ENCODE data around the gene ELOA.

Gene ELOA

GRCh38 chr1:23745515-23745914, 2.2 kb downstream of the ELOA start:
- Histone ChIP-seq H3K4me2 (ENCODE audit: low read length) (peak overlapping the region; percentile 92), H2AFZ (no peak overlapping the region), H3K4me1 (peaks cover 18% of the 10 kb centered on the region), H3K79me2 (peaks cover 11% of the 10 kb centered on the region), H3K36me3 (ENCODE audit: control insufficient read depth, insufficient read depth, low read length) (no peaks in the 10 kb centered on the region), H3K9ac (no peak overlapping the region), H3K27ac (no peak overlapping the region), H3K4me3 (ENCODE audit: low read depth, low read length) (peak overlapping the region; percentile 76), H3K27me3 (ENCODE audit: control insufficient read depth, insufficient read depth, low read length) (no peaks in the 10 kb centered on the region), H3K9me3 (ENCODE audit: control insufficient read depth, low read length) (no peaks in the 10 kb centered on the region)
- TF ChIP-seq, protein P1, sequence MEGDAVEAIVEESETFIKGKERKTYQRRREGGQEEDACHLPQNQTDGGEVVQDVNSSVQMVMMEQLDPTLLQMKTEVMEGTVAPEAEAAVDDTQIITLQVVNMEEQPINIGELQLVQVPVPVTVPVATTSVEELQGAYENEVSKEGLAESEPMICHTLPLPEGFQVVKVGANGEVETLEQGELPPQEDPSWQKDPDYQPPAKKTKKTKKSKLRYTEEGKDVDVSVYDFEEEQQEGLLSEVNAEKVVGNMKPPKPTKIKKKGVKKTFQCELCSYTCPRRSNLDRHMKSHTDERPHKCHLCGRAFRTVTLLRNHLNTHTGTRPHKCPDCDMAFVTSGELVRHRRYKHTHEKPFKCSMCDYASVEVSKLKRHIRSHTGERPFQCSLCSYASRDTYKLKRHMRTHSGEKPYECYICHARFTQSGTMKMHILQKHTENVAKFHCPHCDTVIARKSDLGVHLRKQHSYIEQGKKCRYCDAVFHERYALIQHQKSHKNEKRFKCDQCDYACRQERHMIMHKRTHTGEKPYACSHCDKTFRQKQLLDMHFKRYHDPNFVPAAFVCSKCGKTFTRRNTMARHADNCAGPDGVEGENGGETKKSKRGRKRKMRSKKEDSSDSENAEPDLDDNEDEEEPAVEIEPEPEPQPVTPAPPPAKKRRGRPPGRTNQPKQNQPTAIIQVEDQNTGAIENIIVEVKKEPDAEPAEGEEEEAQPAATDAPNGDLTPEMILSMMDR (IDR thresholded peaks at IDR 0.05) = peak; percentile 13

DNA sequence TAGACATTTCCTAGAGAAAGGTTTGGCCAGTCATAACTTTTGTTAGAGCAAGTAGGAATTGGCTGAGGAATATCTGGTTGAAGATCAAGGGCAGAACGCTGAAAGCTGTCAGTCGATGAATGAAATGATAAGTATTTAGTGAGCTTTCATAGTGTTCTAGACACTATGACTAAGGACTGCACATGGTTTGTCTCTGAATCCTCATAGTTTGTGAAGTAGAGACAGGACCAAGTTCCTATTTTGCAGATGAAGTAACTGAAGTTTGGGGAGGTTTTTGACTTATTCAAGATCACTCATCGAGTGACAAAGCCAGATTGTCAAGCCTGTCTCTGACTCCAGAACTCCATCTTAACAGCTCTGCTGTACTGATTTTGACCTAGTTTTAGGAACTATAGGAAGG, 4.7 kb downstream of the ELOA start:
- no peak overlapping the region for H3K9ac ChIP-seq
- H3K4me1 ChIP-seq = peaks cover 11% of the 10 kb centered on the region
- no peak overlapping the region for H3K27ac ChIP-seq
- H3K27me3 ChIP-seq (ENCODE audit: control insufficient read depth, insufficient read depth, low read length) = no peaks in the 10 kb centered on the region
- no peaks in the 10 kb centered on the region for H3K36me3 ChIP-seq (ENCODE audit: control insufficient read depth, insufficient read depth, low read length)
- H3K4me3 ChIP-seq (ENCODE audit: low read depth, low read length) = no peak overlapping the region
- TF ChIP-seq, protein P1 (IDR thresholded peaks at IDR 0.05) = no peak
- H3K79me2 ChIP-seq = peaks cover 16% of the 10 kb centered on the region
- peak overlapping the region; percentile 24 for H3K4me2 ChIP-seq (ENCODE audit: low read length)
- H2AFZ ChIP-seq = no peak overlapping the region
- no peaks in the 10 kb centered on the region for H3K9me3 ChIP-seq (ENCODE audit: control insufficient read depth, low read length)

DNA sequence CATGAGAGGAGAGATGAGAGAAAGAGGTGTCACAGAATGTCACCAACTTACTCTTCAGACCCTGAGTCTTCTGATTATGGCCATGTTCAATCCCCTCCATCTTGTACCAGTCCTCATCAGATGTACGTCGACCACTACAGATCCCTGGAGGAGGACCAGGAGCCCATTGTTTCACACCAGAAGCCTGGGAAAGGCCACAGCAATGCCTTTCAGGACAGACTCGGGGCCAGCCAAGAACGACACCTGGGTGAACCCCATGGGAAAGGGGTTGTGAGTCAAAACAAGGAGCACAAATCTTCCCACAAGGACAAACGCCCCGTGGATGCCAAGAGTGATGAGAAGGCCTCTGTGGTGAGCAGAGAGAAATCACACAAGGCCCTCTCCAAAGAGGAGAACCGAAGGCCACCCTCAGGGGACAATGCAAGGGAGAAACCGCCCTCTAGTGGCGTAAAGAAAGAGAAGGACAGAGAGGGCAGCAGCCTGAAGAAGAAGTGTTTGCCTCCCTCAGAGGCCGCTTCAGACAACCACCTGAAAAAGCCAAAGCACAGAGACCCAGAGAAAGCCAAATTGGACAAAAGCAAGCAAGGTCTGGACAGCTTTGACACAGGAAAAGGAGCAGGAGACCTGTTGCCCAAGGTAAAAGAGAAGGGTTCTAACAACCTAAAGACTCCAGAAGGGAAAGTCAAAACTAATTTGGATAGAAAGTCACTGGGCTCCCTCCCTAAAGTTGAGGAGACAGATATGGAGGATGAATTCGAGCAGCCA, 8.0 kb downstream of the ELOA start:
- no peaks in the 10 kb centered on the region for H3K36me3 ChIP-seq (ENCODE audit: control insufficient read depth, insufficient read depth, low read length)
- no peaks in the 10 kb centered on the region for H3K9me3 ChIP-seq (ENCODE audit: control insufficient read depth, low read length)
- H3K4me3 ChIP-seq (ENCODE audit: low read depth, low read length) = no peak overlapping the region
- H2AFZ ChIP-seq = no peak overlapping the region
- peaks cover 9% of the 10 kb centered on the region for H3K4me1 ChIP-seq
- H3K27ac ChIP-seq = no peak overlapping the region
- TF ChIP-seq, protein P1 (IDR thresholded peaks at IDR 0.05) = peak; percentile 55
- peaks cover 18% of the 10 kb centered on the region for H3K79me2 ChIP-seq
- H3K9ac ChIP-seq = no peak overlapping the region
- H3K4me2 ChIP-seq (ENCODE audit: low read length) = no peak overlapping the region
- no peaks in the 10 kb centered on the region for H3K27me3 ChIP-seq (ENCODE audit: control insufficient read depth, insufficient read depth, low read length)

DNA sequence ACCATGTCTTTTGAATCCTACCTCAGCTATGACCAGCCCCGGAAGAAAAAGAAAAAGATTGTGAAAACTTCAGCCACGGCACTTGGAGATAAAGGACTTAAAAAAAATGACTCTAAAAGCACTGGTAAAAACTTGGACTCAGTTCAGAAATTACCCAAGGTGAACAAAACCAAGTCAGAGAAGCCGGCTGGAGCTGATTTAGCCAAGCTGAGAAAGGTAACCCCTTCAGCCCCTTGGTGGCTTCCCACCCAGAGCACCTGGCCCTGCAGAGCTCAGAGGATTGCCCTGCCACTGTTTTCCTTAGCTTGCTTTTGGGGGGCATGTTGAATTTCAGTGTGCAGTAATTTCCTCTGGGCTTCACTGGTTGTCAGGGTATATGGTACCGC, 8.5 kb downstream of the ELOA start:
- Histone ChIP-seq H3K9ac (no peak overlapping the region), H3K4me2 (ENCODE audit: low read length) (no peak overlapping the region), H3K4me1 (peaks cover 9% of the 10 kb centered on the region), H3K36me3 (ENCODE audit: control insufficient read depth, insufficient read depth, low read length) (no peaks in the 10 kb centered on the region), H3K9me3 (ENCODE audit: control insufficient read depth, low read length) (no peaks in the 10 kb centered on the region), H3K79me2 (peaks cover 18% of the 10 kb centered on the region), H3K4me3 (ENCODE audit: low read depth, low read length) (no peak overlapping the region), H2AFZ (no peak overlapping the region), H3K27ac (no peak overlapping the region), H3K27me3 (ENCODE audit: control insufficient read depth, insufficient read depth, low read length) (no peaks in the 10 kb centered on the region)
- TF ChIP-seq, protein P1 (IDR thresholded peaks at IDR 0.05) = no peak

- Histone ChIP-seq H3K79me2 (peaks cover 13% of the 10 kb centered on the region), H3K4me1 (peaks cover 2% of the 10 kb centered on the region), H3K27ac (no peak overlapping the region), H2AFZ (no peak overlapping the region), H3K4me3 (ENCODE audit: low read depth, low read length) (no peak overlapping the region), H3K4me2 (ENCODE audit: low read length) (no peak overlapping the region), H3K36me3 (ENCODE audit: control insufficient read depth, insufficient read depth, low read length) (no peaks in the 10 kb centered on the region), H3K9ac (no peak overlapping the region), H3K9me3 (ENCODE audit: control insufficient read depth, low read length) (no peaks in the 10 kb centered on the region), H3K27me3 (ENCODE audit: control insufficient read depth, insufficient read depth, low read length) (no peaks in the 10 kb centered on the region)
- TF ChIP-seq, protein P1 (IDR thresholded peaks at IDR 0.05) = no peak
Observed at GRCh38 chr1:23752909-23753308, 9.6 kb downstream of the ELOA start.

Measured in parathyroid adenoma (tissue), 2 donors.